Non-pigmented ciliary epithelial cell (primary cell): ENCODE measurements around the gene RBM44.

Experiments used
- DNase-seq: peaks from one replicate; pipeline ENCODE4 v3.0.0-alpha.2; 2010; ENCODE audit warnings: low read depth

RBM44 gene

DNA sequence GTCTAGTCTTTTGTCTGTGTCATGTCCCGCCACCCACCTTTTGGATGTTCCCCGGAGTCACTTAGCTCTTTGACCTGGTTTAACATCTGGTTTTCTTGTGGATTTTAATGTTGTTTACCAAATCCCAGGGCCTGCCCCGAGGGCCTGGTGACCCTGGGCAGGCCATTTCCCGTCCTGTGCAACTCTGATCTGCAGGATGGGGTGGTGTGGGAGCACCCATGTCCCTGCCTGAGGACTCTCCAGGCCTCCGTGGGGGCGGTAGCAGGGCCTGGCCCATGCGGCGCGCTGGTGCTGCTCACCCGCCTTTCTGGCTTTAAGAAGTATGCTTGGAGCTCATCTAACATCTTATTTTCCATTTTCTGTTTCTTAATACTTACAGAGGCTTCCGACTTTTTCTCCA lies 71.5 kb downstream of the RBM44 start:
- DNase-seq = no peak

DNA sequence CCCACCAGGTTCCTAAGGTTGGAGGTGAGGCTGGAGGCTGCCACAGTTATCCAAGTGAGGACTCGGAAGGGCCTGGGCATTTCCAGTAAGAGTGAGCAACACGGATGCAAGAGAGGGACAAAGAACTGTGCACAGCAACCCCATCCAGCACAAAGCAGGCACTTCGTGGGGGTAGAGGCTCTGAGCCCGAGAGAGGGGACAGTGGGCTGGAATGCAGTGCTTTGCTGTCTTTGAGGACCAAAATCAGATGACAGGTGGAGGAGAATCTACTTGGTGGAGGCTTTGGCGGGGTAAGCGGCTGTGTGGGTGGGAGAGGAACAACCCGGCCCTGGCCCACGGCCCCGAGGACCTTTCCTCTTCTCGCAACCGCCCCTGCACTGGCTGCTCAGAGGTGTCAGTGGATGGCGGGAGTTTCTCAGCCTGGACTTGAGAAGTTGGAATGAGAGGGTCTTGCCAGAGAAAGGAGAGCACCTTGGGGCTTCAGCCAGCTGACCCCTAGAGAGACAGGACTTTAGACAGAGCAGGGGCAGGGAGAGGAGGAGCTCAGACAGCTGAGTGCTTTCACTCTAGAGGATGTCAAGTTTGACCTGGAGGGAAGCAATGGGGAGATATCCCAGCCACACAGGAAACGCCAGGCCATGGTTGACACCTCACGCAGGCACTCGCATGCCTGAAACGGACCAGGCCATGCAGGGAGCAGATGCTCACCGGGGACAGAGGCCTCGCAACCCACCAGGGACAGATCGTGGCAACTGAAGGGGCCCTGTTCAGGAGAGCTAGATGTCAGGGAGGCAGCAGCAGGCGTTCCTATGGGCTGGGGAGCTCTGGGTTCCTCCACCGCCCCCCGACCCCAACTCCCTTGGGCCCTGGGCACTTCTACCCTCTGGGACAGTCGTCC lies 72.4 kb downstream of the RBM44 start:
- no peak for DNase-seq

DNA sequence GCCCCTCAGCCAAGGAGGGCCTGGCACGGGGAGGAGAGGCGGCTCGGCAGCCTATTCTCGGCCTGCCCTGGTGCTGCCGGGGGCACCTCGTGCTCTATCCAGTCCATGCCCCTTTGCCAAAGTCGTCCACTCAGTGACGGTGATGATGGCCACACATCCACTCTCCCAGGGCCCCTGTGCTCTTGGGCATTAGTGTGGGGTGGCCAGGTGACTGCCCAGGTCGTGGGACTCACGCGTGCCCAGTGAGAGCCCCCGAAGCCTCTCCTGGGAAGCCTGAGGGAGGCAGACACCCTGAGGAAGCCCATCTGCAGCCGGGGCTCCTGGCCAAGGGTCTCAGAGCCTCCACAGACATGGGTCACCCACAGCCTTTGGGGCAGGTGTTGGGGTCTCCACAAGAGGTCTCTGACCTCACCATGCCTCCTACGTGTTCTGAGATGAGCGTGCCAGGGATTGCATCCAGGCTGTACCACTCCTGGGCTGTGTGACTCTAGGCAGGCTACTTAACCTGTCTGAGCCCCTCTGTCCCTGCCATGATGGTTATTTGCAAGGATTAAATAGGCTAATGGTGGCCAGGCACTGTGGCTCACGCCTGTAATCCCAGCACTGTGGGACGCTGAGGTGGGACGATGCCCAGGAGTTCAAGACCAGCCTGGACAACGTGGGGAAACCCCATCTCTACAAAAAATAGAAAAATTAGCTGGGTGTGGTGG lies 73.8 kb downstream of the RBM44 start:
- DNase-seq = no peak

DNA sequence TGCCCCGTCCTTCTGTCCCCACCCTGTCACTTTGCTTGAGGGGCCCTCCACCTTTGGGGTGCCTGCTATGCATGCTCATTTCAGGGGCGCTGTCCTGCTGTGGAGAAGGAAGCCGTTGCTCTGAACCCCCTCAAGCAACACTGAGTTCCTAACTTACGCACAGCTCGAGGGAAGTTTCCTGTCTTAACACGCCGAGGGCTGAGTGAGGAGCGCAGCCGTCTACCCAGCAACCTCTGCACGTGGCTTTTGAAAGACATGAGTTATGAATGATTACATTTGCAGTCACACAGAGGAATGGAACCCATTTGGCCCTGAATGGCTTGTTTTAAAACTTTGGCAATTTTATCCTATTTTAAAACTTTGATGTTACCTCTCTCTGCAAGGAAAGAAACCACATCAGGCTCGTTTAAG lies 74.8 kb downstream of the RBM44 start:
- DNase-seq = no peak

DNA sequence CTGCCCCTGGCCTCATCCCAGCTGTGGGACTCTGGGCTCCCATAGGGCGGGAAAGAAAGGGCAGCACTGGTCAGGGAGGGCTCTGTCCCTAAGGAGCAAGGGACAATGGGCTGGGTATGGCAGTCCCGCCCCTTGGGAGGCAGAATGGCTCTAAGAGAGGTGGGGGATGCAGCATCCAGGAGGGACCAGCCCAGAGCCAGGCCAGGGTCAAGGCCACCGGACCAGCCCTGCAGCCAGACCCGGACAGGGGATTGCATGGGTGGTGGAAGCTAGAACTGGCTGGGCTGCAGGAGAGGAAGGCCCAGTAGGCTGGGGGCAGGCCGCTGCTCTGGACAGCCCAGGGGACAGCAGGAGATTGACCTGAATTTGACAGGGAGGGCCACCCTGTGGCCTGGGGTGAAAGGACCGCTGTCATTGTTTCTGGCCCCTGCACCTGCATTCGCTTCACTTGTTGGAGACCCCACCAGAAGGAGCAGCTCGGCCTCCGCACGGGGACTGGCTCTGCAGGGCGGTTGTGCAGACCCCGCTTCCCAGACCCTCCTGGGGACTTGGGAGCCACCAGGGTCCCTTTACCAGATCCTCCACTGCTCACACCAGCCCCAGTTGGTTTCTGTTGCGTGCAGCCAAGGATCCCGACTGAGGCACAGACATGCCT lies 75.4 kb downstream of the RBM44 start:
- DNase-seq = no peak

DNA sequence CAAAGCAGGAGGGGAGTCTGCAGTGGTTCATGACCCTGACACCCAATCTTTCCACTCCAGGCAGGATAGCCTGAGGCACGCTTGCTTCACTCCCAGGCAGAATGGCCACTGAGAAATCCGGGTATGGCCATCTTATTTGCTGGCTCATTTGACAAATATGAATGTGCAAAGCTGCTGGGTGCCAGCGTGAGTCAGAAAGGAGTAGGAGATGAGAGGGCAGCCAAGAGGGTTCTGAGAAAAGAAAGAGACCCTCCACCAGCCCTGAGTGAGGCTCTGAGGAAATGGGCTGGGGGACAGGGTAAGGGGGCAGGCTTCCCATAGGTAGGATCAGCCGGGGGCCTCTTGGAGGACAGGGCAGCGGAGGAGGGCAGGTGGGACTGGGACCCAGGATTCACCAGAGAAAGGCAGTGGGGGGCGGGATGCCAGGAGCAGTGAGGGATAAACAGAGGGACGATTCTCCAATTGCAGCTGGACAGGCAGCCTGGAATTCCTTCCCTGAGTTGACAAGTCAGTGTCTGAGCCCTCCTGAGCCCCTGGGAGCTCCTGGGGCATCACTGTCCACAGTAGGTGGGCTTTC lies 76.1 kb downstream of the RBM44 start:
- DNase-seq = no peak

DNA sequence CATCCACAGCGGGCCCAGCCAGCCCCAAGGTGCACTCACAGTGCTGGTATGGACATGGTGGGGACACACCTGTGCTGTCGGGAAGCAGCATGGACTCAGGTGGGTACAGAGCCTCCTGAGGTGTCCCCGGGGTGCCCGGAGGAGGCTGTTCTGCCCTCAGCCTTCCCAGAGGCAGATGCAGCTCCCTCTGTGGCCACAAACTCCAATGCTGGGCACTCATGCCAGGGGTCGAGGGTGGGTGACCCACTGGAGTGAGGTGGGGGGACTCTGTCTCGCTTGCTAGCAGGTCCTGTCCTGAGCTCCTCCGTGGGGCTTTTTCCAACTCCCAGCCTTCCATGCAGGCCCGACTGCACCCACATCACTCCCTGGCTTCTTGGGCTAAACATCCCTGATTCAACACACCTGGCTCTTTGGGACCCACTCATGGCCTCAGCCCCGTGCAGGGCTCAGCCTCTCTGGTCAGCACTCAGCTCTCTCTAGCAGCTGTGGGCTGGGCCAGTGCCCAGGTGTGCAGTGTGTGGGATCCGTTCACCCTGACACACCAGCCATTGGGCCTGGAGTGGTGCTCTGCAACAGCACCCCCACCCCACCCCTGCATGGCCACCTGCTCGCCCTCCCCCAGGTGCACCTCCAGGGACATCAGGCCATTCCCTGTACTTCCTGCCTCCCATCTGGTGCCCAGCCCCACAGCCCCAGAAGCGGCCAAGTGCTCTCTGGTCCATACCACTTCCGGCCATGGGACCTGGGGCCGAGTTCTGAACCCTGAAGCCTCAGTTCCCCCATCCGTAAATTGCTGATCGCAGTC lies 76.9 kb downstream of the RBM44 start:
- no peak for DNase-seq

DNA sequence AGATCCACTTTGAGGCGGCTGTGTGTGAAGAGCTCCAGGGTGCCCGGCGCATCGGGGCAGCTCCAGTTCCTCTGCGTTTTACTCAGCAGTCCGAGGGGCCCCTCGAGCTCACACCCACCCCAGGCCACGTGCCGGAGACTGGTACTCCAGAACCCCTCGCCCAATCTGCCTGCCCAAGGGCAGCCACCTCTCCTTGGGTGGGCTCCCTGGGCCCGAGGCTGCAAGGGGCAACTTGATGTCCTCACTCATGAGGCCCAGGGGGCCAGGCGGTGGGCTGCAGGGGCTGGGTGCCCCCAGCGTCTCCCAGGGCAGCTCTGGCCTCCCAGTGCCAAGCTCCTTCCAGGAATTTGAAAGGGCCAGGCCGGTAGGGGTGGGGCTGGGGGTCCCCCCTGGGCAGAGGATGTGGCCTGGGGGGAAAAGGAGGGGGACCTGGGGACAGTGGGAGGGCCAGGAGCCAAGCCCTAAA lies 77.5 kb downstream of the RBM44 start:
- DNase-seq = no peak

DNA sequence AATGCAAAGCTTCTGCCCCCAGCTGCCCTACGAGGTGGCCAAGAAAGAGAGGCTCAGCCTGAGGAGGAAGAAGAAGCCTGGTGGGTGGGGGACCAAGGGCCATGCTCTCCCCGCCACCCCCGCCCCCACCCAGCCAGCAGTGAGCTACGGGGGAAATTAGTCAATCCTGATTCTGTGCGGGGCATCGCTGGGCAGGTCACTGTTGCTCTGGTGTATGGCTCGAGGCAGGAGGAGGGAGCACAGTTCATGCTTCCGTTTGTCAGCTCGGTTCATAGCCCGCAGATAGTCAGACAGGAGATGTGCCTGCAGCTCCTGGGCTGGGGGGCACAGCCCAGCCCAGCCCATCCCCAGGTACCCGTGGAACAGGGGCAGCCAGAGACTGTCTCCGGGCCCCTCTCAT lies 78.0 kb downstream of the RBM44 start:
- no peak for DNase-seq

DNA sequence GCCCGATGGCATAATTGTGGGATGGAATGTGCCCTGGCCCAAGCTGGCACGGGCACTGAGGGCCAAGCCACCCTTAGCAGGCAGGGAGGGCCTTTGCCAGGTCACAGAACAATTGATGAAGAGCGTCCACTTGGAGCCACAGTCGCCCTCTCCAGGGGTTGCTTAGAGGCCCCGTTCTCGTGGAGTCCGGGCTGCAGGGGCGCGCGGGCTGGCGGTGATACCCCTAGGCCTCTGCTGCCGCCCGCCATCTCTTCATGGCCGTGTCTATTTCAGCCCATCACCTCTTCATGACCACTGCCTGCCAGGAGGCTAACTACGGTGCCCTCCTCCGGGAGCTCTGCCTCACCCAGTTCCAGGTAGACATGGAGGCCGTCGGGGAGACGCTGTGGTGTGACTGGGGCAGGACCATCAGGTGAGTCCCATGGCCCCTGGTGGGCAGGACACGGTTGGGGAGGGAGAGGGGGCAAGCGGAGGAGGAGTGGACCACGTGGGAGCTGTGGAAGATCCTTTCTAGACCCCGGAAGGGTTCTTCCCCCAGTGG lies 78.4 kb downstream of the RBM44 start:
- no peak for DNase-seq

DNA sequence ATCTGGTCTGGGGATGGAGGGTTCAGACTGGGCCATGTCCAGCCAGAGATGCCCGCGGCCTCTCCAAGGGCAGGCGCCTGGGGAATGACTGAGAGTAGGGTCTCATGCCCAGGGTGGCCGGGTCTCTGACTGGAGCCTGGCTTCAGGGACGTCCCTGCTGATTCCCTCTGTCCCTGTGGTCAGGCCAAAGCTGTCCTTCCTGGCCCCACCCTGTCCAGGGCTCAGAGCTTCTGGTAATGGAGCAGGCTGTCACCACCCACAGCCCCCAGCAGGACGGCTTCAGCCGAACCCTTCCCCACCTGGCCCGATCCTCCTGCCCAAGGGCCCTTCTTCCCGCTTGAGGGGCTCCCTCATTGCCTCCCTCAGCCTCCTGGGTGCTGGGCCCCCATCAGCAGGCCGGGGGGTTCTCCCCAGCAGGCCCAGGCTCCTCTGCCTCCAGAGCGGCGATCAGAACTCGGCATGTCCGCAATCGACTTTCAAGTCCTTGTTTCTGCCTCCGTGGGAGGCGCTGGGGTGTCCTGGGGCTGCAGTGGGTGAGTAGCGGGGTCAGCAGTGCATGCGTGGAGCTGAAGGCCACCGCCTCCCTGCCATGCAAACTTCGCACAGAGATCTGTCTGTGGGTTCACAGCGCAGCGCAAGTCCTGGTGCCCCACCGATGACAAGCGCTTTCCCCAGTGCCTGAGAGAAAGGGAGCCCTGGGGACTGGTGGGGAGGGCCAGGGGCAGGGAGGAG lies 79.2 kb downstream of the RBM44 start:
- no peak for DNase-seq

DNA sequence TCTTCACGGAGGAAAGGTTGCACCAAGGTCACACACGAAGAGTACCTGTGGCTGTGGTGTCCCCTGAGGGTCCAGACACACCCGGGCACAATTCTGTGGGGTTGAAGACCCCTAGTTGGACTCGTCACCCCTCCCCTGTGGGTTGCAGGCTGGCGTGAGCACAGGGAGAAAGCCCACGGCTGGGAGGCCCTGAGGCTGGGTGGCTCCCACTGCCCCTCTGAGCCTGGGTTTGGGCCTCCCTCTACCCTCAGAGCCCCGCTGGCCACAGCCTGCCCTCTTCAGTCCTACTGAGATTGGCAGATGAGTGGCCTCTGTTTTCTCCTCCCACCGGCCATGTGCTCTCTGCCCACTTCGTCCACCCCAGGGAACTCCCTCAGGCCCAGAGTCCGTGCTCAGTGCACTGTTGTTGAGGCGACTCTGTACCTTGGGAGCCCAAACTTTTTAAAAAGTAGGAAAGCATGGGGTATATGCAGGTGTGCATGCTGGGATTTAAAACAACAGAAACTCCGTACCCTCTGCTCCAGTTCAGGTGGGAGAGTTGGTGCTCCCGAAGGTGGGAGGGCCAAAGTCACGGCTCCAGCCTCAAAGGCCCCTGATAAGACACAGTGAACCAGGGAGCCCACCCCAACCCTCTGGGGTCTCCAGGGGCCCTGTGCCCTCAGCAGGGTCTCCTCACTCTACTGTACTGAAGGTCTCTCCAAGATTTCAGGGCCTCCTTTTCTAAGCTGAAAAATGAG lies 79.9 kb downstream of the RBM44 start:
- no peak for DNase-seq

DNA sequence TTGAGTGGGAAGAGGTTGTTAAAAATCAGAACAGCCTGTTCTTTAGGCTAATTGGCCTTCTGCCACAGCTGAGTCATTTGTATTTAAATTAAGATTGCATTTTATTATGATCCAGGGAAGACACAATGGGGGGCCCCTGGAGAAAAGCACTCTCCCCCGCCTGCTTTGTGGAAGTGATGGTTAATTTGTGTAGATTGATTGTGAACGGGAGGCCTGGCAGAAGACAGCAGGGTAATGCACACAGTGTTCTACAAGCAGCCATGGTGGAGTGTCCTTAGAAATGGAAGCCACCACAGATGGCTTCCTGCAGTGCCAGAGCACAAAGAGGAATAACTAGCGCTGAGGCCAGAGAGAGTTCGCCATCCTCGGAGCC lies 80.5 kb downstream of the RBM44 start:
- DNase-seq = no peak

DNA sequence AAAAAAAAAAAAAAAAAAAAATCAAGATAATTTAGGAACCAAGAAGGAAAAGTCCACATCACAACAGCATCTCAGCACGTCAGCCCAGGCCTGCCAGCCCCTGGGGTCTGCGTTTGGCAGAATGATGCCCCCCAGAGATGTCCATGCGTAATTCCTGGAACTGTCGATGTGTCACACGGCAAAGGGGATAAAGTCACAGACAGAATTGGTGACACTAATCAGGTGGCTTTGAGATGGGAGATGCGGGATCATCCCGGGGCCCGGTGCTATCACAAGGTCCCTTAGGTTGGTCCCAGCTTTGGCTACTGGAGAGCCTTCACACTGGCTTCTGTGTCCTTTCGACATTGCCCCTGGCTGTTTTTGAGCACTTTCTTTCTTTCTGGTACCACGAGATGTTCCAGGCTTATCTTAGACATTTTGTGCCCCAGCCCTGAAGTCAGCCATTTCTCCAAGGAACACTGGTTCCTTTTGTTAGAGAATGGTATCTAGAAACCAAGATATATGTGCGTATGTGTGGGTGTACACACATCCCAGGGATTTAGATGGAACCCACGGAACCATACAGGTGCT lies 81.5 kb downstream of the RBM44 start:
- no peak for DNase-seq

DNA sequence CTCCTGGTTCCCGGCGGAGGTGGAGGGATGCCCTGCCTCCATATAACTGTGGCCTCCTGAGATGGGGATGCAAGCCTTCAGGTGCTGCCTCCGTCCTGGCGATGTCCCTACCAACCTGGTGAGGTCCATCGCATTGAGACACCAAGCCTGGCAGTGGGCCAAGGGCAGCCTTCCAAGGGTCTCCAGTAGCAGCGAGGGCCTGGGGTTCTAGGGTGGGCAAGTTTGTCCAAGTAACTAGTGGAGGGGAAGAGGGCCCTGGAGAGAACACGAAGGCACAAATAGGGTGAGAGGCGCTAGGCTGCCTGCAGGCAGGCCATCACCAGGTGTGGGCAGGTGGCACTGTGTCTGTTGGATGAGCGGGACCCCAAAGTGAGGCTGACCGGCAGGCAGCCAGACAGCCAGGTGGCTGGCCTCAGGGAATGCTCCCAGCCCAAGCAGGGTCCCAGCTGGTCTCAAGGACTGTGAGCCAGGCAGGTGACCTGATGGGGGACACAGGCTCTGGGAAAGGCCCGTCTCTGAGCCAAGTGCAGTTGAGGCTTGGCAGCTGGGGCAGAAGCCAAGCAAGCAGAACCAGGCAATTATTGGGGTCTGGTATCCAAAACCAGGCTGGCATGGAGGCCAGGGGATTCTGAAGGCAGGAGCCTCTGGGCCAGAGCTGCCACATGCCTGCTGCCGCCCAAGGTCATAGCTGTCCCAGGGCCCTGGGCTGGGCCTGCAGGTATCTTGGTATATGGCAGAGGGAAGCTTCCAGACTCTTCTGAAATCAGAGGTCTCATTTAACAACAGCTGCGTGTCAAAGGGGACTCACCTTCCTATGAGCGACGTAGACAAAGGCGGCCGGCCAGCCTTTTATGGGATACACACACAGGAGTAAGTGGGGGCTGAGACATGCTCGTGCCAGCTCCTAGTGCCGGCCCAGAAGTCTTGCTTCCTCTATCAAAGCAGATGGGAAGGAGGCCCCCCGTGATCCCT lies 84.2 kb downstream of the RBM44 start:
- no peak for DNase-seq

DNA sequence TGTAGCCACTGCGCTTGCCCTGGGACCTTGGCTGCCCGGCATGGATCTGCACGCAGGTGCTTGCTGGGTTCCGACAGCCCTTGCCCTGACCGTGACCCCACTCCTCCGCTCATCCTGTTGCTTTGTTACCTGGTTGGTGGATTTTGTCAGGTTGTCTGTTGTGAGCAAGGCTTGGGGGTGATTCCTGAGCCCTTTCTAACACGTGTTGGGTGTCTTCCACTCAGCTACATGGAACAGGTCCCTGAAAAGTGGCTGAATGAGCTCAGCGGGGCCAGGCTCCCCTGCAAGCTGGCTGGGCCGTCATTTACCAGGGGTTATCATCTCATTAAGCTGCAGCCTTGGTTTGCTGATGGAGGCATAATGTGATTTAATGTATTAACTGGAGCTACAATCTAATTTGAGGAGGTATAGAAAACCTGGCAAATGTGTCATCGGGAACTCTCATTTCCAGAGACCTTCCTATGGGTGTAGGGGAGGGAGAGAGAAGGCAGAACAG lies 85.4 kb downstream of the RBM44 start:
- no peak for DNase-seq

DNA sequence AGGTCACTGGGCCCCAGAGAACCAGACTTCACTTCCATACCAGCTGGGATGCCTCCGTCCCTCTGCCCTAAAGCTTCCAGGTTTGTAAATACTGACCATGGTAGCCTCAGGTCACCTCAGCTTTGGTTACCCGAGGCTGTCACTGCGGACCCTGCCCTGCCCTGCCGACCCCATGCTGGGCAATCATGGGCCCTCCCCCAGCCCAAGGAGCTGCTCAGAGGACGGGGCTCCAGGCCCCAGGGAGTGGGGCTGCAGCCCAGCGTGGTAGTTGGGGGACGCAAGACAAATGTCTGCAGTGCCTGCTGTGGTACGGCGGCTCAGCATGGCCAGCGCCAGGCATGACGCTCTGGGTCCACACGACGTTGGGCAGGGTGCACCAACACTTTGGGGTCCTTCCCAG lies 86.1 kb downstream of the RBM44 start:
- DNase-seq = no peak
